Activated CD4-positive, alpha-beta T cell treated with anti-CD3 and anti-CD28 coated beads, Interleukin-10, Interleukin-2, amounts not matched to agents 100 ng/mL and 50 ng/mL, durations not matched to agents 16 hours and 8 hours (primary cell): ENCODE data around the gene CTXND2.
"Not testable (repeated sequence)": the region's sequence is repeated elsewhere in the genome, so short reads cannot be mapped to it uniquely, and the experiment has no call there.

Experiments used
- DNase-seq: peaks from one replicate; pipeline ENCODE4 v3.0.0-alpha.2; 2020

CTXND2 gene

GRCh38 chr1:150893336-150893913 lies 6.5 kb downstream of the CTXND2 start:
- no peak for DNase-seq

DNA sequence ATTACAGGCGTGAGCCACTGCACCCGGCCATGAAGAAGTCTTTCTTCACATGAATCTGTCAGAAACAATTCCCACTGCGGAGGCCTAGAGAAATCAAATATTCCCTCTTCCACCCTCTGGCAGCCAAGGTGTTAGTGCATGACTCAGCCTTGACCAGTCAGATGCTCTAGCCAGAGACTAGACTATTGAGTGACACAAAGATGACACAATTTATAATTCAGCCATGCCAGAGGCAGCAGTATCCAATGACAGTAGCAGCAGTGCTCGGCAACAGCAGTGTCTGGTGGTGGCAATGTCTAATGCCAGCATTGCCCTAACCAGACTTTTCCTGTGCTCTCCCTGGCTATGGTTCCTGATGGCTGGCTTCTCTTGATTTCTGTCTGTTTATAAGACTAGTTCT lies 8.7 kb downstream of the CTXND2 start:
- no peak for DNase-seq

DNA sequence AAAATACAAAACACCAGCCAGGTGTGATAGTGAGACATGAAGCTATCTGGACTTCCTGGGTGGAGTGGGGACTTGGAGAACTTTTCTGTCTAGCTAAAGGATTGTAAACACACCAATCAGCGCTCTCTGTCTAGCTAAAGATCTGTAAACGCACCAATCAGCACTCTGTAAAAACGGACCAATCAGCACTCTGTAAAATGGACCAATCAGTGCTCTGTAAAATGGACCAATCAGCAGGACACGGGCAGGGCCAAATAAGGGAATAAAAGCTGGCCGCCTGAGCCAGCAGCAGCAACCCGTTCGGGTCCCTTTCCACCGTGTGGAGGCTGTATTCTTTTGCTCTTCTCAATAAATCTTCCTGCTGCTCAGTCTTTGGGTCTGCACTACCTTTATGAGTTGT lies 12.9 kb downstream of the CTXND2 start:
- DNase-seq = not testable (repeated sequence)

GRCh38 chr1:150902346-150902745 lies 15.4 kb downstream of the CTXND2 start:
- DNase-seq = no peak

- DNase-seq = no peak
Measured at GRCh38 chr1:150902751-150903150, 15.8 kb downstream of the CTXND2 start.

DNA sequence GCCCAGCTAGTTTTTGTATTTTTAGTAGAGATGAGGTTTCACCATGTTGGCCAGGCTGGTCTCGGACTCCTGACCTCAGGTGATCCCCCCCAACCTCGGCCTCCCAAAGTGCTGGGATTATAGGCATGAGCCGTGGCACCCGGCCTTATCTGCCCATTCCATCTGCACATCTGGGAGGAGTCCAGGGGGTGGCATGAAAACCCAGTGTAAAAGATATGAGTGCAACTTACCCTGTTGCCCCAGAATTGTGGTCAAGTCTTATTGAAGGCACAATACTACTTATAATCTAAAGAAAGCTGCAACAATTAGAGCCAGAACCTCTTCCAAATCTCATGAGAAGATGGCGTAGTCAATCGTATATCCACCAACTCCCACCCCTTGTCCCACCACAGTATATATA lies 18.4 kb downstream of the CTXND2 start:
- DNase-seq = no peak

DNA sequence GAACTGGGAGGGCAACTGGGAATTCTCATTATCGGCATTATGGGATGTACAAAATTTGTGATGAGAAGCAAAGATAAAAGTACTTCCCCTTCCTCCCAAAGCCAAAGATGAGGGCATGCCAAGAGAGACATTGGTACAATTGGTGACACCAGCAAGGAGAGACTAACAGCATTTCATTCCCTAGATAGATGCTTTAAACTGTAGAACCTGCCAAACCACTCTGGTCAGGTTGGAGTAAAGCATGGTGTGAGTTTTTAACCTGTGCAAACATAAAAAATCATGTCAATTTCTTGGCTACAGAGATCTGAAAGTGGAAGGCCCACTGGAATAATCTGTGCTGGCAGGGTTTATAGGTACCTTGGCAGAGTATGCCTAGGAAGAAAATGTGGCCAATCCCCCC lies 19.4 kb downstream of the CTXND2 start:
- DNase-seq = no peak

DNA sequence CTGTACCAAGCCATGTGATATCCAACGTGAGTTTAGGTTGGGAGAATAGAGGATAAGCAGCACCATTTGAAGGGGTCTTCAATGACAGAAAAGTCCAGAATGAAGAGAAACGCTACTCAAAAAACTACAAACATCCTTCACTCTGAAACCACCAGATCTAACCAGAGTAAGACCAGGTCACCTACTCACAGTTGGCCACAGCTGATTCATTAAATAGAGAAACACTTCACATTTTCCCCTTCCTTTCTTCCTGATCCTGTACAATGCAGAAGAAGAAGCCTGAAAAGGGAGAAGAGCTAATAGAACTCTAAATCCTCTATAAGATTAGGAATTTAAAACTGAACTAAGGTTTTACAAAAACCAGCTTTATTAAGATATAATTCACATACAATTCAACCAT lies 19.9 kb downstream of the CTXND2 start:
- no peak for DNase-seq

DNA sequence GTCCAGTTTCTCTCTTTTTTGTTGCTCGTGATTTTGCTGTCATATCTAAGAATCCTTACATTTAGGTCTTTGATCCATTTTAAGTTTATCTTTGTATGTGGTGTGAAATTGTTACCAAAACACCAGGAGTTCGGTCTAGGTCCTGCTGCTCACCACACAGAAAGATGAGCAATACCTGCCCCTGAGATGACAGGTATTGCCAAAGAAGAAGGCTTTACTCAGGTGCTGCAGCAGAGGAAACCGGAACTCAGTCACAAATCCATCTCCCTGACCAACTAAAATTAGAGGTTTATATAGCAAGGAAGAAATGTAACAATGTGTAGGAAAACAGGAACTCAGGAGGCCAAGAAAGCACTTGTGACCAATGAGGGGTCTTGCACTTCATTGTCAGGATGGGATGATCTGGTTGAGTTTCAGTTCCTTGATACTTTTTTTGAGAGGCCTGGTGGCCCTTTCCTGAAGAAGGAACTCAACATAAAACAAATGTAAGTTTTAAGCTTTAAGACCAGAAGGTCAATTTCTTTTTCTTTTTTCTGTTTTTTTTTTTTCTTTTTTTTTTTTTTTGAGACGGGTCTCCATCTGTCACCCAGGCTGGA lies 22.7 kb downstream of the CTXND2 start:
- no peak for DNase-seq

- no peak for DNase-seq
Measured at GRCh38 chr1:150912623-150913022, 25.7 kb downstream of the CTXND2 start.

DNA sequence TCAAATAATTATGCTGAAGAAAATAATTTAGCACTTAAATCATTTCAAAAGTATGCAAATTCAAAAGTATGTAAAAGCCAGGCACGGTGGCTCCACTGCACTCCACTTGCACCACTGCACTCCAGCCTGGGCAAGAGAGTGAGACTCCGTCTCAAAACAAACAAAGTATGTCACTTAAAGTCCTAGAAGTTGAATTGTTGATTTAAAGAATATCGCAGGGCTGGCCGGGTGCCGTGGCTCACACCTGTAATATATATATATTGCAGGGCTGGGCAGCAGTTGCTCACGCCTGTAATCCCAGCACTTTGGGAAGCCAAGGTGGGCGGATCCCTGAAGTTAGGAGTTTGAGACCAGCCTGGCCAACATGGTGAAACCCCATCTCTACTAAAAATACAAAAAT lies 30.5 kb downstream of the CTXND2 start:
- DNase-seq = no peak

GRCh38 chr1:150922519-150922975 lies 35.6 kb downstream of the CTXND2 start:
- peak; percentile 93 for DNase-seq

- no peak for DNase-seq
Measured at GRCh38 chr1:150925080-150925479, 38.1 kb downstream of the CTXND2 start.

DNA sequence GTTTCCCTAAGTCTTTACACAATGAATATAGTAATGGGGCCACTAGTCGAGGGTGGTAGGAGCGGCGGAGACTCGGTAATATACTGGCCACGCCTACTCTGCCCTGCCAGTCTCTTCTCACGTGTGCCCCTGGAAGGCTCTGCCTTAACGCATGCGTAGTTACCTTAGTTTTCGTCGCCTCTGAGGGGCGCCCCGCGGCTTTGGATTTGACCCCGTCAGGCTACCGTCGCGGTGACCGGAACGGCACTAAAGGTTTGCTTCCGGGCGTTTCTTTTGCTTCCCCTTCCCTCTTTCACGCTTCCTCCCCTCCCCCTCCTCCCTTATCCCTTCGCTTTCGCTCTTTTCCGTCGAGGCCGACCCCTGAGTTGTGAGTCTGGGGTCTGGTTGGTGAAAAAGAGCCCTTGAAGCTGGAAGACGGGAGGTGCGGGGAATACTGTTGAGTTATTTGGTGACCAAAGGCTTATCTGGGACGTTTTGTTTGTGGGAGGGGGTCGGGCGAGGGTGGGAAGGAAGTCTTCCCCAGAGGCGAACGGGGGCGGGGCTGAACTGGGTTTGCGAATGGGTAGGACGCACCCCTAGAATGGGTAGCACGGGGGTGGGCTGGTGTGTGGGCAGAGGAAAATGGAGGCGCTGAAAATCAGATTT lies 39.3 kb downstream of the CTXND2 start, which contains the start of gene SETDB1:
Gene SETDB1 (plus strand): TSS at position 267 of the 645 bp plus-strand sequence. CDS start 1,352 bp downstream, outside the sequence.
- peak; percentile 99 for DNase-seq

- DNase-seq = no peak
Measured at GRCh38 chr1:150927624-150928023, 40.7 kb downstream of the CTXND2 start.

DNA sequence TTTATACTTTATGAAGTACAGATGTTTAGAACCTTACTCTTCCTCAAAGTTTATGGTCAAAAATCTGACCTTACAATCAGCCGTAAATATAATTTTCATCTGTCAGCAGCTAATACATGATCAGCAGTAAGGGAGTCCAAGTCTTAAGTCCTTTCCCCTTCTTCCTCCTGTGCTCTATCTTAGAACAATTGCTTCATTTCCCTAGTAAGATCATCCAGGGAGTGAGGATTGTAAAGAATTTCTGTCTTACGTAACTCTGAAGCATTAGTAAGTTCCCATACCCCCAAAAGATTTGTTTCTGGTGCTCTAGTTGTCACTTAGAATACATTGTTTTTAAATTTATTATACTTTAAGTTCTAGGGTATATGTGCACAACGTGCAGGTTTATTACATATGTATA lies 41.4 kb downstream of the CTXND2 start:
- DNase-seq = no peak

DNA sequence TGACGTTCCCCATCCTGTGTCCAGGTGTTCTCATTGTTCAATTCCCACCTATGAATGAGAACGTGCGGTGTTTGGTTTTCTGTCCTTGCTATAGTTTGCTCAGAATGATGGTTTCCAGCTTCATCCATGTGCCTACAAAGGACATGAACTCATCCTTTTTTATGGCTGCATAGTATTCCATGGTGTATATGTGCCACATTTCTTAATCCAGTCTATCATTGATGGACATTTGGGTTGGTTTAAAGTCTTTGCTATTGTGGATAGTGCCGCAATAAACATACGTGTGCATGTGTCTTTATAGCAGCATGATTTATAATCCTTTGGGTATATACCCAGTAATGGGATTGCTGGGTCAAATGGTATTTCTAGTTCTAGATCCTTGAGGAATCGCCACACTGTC lies 41.8 kb downstream of the CTXND2 start:
- not testable (repeated sequence) for DNase-seq

GRCh38 chr1:150931773-150932172 lies 44.8 kb downstream of the CTXND2 start:
- DNase-seq = no peak

DNA sequence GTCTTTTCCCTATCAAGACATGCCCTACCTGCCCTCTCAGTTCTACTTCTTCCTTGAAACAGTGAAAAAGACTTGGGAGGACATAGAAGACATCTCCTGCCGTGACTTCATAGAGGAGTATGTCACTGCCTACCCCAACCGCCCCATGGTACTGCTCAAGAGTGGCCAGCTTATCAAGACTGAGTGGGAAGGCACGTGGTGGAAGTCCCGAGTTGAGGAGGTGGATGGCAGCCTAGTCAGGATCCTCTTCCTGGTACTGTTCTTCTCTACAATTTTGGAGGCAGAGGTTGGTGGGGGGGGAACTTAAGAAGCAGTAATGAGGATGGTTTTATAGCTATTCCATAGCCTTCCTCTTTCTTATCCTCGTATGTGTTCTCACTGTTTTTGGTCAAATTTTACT lies 57.9 kb downstream of the CTXND2 start:
- no peak for DNase-seq

- no peak for DNase-seq
Measured at GRCh38 chr1:150954708-150955107, 67.8 kb downstream of the CTXND2 start.

- no peak for DNase-seq
Measured at GRCh38 chr1:150955280-150955679, 68.3 kb downstream of the CTXND2 start.

- DNase-seq = no peak
Measured at GRCh38 chr1:150957666-150958065, 70.7 kb downstream of the CTXND2 start.

GRCh38 chr1:150960646-150961045 lies 73.7 kb downstream of the CTXND2 start:
- no peak for DNase-seq

GRCh38 chr1:150961756-150962155 lies 74.8 kb downstream of the CTXND2 start:
- DNase-seq = no peak
